Measurements from ENCODE around the gene ATP2B1.
"Not testable (repeated sequence)": the region's sequence is repeated elsewhere in the genome, so short reads cannot be mapped to it uniquely, and the experiment has no call there.

ATP2B1 gene

DNA sequence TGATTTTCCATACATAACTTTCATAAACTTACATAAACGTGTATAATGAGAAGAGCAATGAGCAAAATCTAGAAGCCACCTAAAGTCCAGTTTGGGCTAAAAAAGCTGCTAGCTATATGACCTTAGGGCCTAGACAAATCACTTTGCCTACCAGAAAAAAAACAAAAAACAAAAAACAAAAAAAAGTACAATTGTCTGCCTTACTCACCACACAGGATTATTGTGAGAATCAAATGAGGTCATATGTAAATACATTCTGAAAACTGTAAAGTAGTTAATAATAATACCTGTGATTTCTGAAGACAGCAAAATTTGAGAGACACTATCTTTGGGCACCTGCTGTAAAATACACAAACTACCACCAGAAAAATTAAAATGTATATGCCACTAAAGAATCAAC lies 4.2 kb downstream of the ATP2B1 start:
- Mint-ChIP-seq H3K9me3 (no peaks in the 10 kb centered on the region), H3K27ac (no peak overlapping the region), H3K36me3 (ENCODE audit: low read depth) (no peaks in the 10 kb centered on the region), H3K27me3 (ENCODE audit: low read depth) (no peaks in the 10 kb centered on the region), H3K4me3 (peak overlapping the region; percentile 37 to 64 (median 41)), H3K4me1 (peaks cover 60% of the 10 kb centered on the region)
- TF ChIP-seq, protein P1, sequence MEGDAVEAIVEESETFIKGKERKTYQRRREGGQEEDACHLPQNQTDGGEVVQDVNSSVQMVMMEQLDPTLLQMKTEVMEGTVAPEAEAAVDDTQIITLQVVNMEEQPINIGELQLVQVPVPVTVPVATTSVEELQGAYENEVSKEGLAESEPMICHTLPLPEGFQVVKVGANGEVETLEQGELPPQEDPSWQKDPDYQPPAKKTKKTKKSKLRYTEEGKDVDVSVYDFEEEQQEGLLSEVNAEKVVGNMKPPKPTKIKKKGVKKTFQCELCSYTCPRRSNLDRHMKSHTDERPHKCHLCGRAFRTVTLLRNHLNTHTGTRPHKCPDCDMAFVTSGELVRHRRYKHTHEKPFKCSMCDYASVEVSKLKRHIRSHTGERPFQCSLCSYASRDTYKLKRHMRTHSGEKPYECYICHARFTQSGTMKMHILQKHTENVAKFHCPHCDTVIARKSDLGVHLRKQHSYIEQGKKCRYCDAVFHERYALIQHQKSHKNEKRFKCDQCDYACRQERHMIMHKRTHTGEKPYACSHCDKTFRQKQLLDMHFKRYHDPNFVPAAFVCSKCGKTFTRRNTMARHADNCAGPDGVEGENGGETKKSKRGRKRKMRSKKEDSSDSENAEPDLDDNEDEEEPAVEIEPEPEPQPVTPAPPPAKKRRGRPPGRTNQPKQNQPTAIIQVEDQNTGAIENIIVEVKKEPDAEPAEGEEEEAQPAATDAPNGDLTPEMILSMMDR (IDR thresholded peaks at IDR 0.05; ENCODE audit: unreplicated experiment in 3 of 3), result no peak

GRCh38 chr12:89703768-89704167 lies 4.9 kb downstream of the ATP2B1 start:
- peaks cover 65% of the 10 kb centered on the region for H3K4me1 Mint-ChIP-seq
- no peaks in the 10 kb centered on the region for H3K9me3 Mint-ChIP-seq
- H3K36me3 Mint-ChIP-seq (ENCODE audit: low read depth), result no peaks in the 10 kb centered on the region
- TF ChIP-seq, protein P1 (IDR thresholded peaks at IDR 0.05; ENCODE audit: unreplicated experiment in 3 of 3), result no peak
- no peaks in the 10 kb centered on the region for H3K27me3 Mint-ChIP-seq (ENCODE audit: low read depth)
- H3K4me3 Mint-ChIP-seq, result peak overlapping the region in 2 of 3 experiments; percentile 34 to 55
- peak overlapping the region in 2 of 3 experiments; percentile 60 to 75 for H3K27ac Mint-ChIP-seq

DNA sequence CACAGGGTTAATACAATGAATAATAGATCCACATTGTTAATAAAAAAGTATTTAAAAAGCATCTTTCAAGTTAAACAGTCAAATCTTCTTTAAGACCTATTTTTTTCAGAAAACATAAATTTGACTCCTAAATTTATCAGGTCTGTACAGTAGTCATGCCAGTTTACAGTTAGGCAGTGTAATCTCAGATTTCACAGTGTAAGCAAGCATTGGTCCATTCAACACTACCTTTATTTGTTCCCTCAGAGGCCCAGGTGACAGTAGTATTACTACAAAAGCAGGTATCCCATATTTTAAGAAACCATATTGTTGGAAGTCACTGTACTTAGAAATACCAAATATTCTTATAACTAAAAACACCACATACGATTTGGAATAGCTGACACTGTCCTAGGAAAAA lies 6.1 kb downstream of the ATP2B1 start:
- H3K9me3 Mint-ChIP-seq, result no peaks in the 10 kb centered on the region
- H3K4me1 Mint-ChIP-seq, result peaks cover 76% of the 10 kb centered on the region
- no peaks in the 10 kb centered on the region for H3K36me3 Mint-ChIP-seq (ENCODE audit: low read depth)
- H3K4me3 Mint-ChIP-seq, result no peak overlapping the region
- H3K27ac Mint-ChIP-seq, result no peak overlapping the region
- TF ChIP-seq, protein P1 (IDR thresholded peaks at IDR 0.05; ENCODE audit: unreplicated experiment in 3 of 3), result no peak
- no peaks in the 10 kb centered on the region for H3K27me3 Mint-ChIP-seq (ENCODE audit: low read depth)

DNA sequence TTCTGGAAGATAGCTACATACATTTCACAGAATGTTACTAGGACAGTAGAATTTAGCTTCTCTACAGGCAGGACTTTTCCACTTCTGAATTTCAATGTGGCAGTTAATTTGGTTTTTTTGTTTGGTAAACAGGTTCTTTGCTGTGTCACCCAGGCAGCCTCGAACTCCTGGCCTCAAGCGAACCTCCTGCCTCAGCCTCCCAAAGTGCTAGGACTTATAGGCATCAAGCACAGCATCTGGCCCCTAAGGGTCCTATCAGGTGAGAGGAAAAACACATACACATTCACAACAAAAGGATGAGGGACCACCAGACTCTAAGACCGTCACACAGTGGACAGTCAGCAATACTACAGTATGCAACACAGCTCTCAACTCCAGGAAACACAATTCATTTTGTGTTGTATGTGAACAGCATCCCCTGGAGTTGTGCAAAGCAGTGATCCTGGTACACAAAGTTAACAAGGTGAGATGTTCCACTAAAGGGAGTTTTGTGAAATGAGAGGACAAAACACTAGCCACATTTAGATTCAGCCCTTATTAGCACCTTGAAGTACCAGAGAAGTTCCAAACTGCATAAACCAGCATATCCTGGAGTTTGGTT lies 6.9 kb downstream of the ATP2B1 start:
- Mint-ChIP-seq H3K4me1 (peaks cover 79% of the 10 kb centered on the region), H3K27me3 (ENCODE audit: low read depth) (no peaks in the 10 kb centered on the region), H3K27ac (no peak overlapping the region), H3K9me3 (no peaks in the 10 kb centered on the region), H3K4me3 (no peak overlapping the region), H3K36me3 (ENCODE audit: low read depth) (no peaks in the 10 kb centered on the region)
- TF ChIP-seq, protein P1 (IDR thresholded peaks at IDR 0.05; ENCODE audit: unreplicated experiment in 3 of 3), result no peak

DNA sequence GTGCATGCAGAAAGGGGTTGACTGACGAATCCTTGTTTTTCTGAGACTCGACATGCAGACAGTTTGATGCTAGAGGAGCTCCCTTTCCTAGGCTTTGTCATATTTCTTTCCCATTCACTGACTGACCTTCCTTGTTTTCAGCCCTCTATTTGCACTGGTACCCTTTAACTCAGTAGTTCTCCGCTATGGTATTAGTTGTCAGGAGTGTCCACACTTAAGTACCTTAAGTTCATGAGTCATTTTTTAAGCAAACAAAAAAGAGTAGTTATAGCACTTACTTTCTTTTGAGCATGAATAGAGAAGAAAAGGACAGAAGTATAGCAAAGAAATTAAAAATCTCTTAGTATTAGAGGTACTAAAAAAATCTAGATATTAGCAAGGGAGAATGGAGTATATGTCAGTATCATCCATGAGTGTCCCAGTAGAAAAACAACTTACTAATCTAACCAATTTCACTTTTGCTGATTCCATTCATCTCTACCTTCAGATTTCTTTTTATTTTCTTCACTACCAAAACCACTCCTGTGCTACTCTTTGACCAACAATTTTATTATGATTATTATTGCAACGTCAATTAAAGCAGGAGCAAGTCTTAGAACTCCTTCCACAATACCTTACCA lies 8.3 kb downstream of the ATP2B1 start:
- Mint-ChIP-seq H3K27me3 (ENCODE audit: low read depth) (no peaks in the 10 kb centered on the region), H3K4me1 (peaks cover 77% of the 10 kb centered on the region), H3K9me3 (no peaks in the 10 kb centered on the region), H3K36me3 (ENCODE audit: low read depth) (no peaks in the 10 kb centered on the region), H3K27ac (peak overlapping the region in 1 of 3 experiments; percentile 2), H3K4me3 (no peak overlapping the region)
- TF ChIP-seq, protein P1 (IDR thresholded peaks at IDR 0.05; ENCODE audit: unreplicated experiment in 3 of 3), result no peak

GRCh38 chr12:89698607-89699006 lies 10.0 kb downstream of the ATP2B1 start:
- TF ChIP-seq, protein P1 (IDR thresholded peaks at IDR 0.05; ENCODE audit: unreplicated experiment in 3 of 3), result no peak
- H3K4me1 Mint-ChIP-seq, result peaks cover 69% of the 10 kb centered on the region
- H3K36me3 Mint-ChIP-seq (ENCODE audit: low read depth), result no peaks in the 10 kb centered on the region
- no peaks in the 10 kb centered on the region for H3K27me3 Mint-ChIP-seq (ENCODE audit: low read depth)
- H3K4me3 Mint-ChIP-seq, result no peak overlapping the region
- no peak overlapping the region for H3K27ac Mint-ChIP-seq
- H3K9me3 Mint-ChIP-seq, result no peaks in the 10 kb centered on the region

- not testable (repeated sequence) for H3K9me3 Mint-ChIP-seq; H3K36me3 Mint-ChIP-seq (ENCODE audit: low read depth); H3K27ac Mint-ChIP-seq; H3K4me3 Mint-ChIP-seq; H3K27me3 Mint-ChIP-seq (ENCODE audit: low read depth)
- peaks cover 73% of the 10 kb centered on the region for H3K4me1 Mint-ChIP-seq
Measured at GRCh38 chr12:89697728-89698127, 10.9 kb downstream of the ATP2B1 start.
